ENCODE measurements around the gene HERPUD1. TPM values are rescaled to one million over a fixed set of nuclear protein-coding genes. Genes with fewer than 3 reads are reported as not detected.

The HERPUD1 gene
- total RNA-seq, 2 experiments from 2014 or later: 118 to 120 TPM

GRCh38 chr16:56953006-56953405 is 21.1 kb downstream of the HERPUD1 start:
- Mint-ChIP-seq H3K9me3 (no peaks in the 10 kb centered on the region), H3K36me3 (ENCODE audit: low read depth) (no peaks in the 10 kb centered on the region), H3K4me1 (ENCODE audit: low read depth) (peaks cover 17% of the 10 kb centered on the region), H3K27ac (no peak overlapping the region), H3K27me3 (ENCODE audit: low read depth) (no peaks in the 10 kb centered on the region), H3K4me3 (no peak overlapping the region)
- DNase-seq: no peak
- CTCF ChIA-PET: interaction anchor here (0.9 to 9.1 kb wide), 5 partner anchors 11 to 192 kb away, joined by 3 to 200 read pairs (median 5); partner anchors contain the start of genes CETP and SLC12A3
- intact Hi-C loops (cut with micrococcal nuclease): no loop called here

DNA sequence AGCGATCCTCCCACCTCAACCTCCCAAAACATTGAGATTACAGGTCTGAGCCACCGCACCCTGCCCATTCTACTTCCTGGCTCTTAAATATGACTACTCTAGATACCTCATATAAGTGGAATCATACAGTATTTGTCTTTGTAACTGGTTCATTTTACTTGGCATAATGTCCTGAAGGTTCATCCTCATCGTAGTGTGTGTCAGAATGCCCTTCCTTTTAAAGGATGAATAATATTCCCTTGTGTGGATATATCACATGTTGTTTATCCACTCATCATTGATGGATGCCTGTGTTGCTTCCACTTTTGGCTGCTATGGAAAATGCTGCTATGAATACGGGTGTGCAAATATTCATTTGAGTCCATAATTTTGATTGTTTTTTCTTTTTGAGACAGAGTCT is 24.1 kb downstream of the HERPUD1 start:
- CTCF ChIA-PET: interaction anchor here (0.9 to 1.1 kb wide), 2 partner anchors 77 to 83 kb away, joined by 3 read pairs; no protein-coding TSS in a partner anchor
- H3K9me3 Mint-ChIP-seq: no peaks in the 10 kb centered on the region
- H3K4me1 Mint-ChIP-seq (ENCODE audit: low read depth): peaks cover 8% of the 10 kb centered on the region
- intact Hi-C loops (cut with micrococcal nuclease): no loop called here
- no peaks in the 10 kb centered on the region for H3K36me3 Mint-ChIP-seq (ENCODE audit: low read depth)
- H3K27ac Mint-ChIP-seq: no peak overlapping the region
- H3K4me3 Mint-ChIP-seq: no peak overlapping the region
- H3K27me3 Mint-ChIP-seq (ENCODE audit: low read depth): no peaks in the 10 kb centered on the region
- no peak for DNase-seq

DNA sequence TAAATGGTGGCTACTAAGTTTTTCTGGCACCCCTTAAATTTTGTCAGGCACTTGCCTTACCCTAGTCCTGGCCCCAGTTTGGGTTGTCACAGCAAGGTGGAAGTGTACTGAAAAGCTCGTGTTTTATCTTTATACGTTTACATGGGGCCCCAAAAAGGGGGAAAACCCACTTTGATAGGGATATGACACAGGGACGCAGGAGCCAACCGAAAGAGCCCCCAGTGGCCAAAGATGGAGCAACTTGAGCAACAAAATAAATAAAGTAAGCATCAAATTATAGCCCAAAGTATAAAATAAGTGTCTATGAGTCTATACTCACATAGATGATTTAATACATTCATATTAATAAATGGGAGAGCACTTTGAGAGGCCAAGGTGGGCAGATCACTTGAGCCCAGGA is 24.8 kb downstream of the HERPUD1 start:
- no peaks in the 10 kb centered on the region for H3K9me3 Mint-ChIP-seq
- intact Hi-C loops (cut with micrococcal nuclease): no loop called here
- H3K27ac Mint-ChIP-seq: no peak overlapping the region
- H3K4me1 Mint-ChIP-seq (ENCODE audit: low read depth): peaks cover 3% of the 10 kb centered on the region
- no peaks in the 10 kb centered on the region for H3K36me3 Mint-ChIP-seq (ENCODE audit: low read depth)
- H3K4me3 Mint-ChIP-seq: no peak overlapping the region
- no peaks in the 10 kb centered on the region for H3K27me3 Mint-ChIP-seq (ENCODE audit: low read depth)
- no peak for DNase-seq
- CTCF ChIA-PET: interaction anchor here (0.9 to 1.8 kb wide), 3 partner anchors 76 to 89 kb away, joined by 3 to 4 read pairs (median 3); no protein-coding TSS in a partner anchor

DNA sequence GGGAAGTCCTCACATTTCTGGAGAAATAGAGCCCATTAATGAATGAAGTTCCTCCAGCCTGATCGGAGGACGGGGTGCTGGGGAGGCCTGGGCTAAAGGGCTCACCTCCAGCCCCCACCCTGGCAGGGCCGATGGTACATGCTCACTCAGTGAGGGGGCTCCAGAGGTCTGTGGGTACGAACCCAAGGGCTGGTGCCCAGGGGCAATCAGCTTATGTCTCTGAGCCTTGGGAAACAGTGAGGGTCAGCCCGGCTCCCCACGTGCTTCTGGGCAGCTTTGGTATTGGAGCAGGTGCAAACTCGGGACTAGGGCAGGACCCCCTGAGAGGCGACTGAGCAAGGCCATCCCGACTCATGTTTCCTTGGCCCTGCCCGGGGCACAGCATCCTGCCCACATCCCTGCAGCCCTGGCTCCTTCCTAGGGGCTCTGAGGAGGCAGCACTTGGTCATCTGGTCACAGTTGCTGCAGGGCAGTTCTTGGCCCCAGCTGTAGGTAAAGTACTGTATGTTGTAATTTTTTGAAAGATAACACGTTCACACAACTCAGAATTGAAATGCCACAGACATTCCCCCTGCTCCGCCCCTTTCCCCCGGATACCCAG is 28.8 kb downstream of the HERPUD1 start:
- CTCF ChIA-PET: interaction anchor here (0.5 to 7.8 kb wide), 6 partner anchors 8 to 123 kb away, joined by 3 to 63 read pairs (median 4); no protein-coding TSS in a partner anchor
- intact Hi-C loops (cut with micrococcal nuclease): no loop called here
- DNase-seq: no peak
- Mint-ChIP-seq H3K36me3 (ENCODE audit: low read depth) (no peaks in the 10 kb centered on the region), H3K27ac (no peak overlapping the region), H3K4me3 (no peak overlapping the region), H3K9me3 (no peaks in the 10 kb centered on the region), H3K4me1 (ENCODE audit: low read depth) (peaks cover 18% of the 10 kb centered on the region), H3K27me3 (ENCODE audit: low read depth) (no peaks in the 10 kb centered on the region)

DNA sequence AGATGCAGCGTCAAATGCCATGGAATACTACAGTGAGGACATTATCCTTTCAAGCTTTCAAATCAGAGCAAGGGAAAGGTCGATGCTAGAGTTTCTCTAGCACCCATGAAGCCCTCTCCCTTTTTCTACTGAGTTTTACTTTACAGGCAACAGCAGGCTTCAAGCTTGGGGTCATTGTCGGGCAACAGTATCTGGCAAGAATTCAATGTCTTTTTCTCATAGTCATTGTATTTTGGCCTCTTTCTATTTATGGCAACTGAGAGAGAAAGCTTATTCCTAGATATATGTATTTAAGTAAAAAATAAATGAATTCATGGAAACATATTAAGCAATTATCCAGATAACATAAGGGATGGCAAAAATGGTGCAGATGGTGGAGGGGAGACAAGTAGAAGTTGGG is 29.4 kb downstream of the HERPUD1 start:
- no peaks in the 10 kb centered on the region for H3K27me3 Mint-ChIP-seq (ENCODE audit: low read depth)
- no peak overlapping the region for H3K4me3 Mint-ChIP-seq
- H3K9me3 Mint-ChIP-seq: no peaks in the 10 kb centered on the region
- CTCF ChIA-PET: interaction anchor here (0.5 to 7.8 kb wide), 5 partner anchors 9 to 99 kb away, joined by 3 to 63 read pairs (median 3); no protein-coding TSS in a partner anchor
- DNase-seq: no peak
- intact Hi-C loops (cut with micrococcal nuclease): no loop called here
- peaks cover 22% of the 10 kb centered on the region for H3K4me1 Mint-ChIP-seq (ENCODE audit: low read depth)
- H3K27ac Mint-ChIP-seq: no peak overlapping the region
- H3K36me3 Mint-ChIP-seq (ENCODE audit: low read depth): no peaks in the 10 kb centered on the region

- H3K9me3 Mint-ChIP-seq: no peaks in the 10 kb centered on the region
- H3K36me3 Mint-ChIP-seq (ENCODE audit: low read depth): no peaks in the 10 kb centered on the region
- H3K4me1 Mint-ChIP-seq (ENCODE audit: low read depth): peaks cover 20% of the 10 kb centered on the region
- no peak within 1 kb of the TSS for H3K4me3 Mint-ChIP-seq
- intact Hi-C loops (cut with micrococcal nuclease): no loop called here
- DNase-seq: no peak
- no peaks in the 10 kb centered on the region for H3K27me3 Mint-ChIP-seq (ENCODE audit: low read depth)
- CTCF ChIA-PET: interaction anchor here (0.6 to 7.8 kb wide), 5 partner anchors 9 to 122 kb away, joined by 3 to 63 read pairs (median 4); no protein-coding TSS in a partner anchor
- no peak within 1 kb of the TSS for H3K27ac Mint-ChIP-seq
These were observed 29.9 kb downstream of the HERPUD1 start, which contains the start of gene CETP for GRCh38 chr16:56961851-56962281. TSS of gene CETP (plus strand) at chr16:56961950. CDS start at chr16:56961980, 30 bp downstream.

- intact Hi-C loops (cut with micrococcal nuclease): loop anchor here (1.0 to 2.0 kb wide), 6 partner anchors 20 to 336 kb away; partner anchors contain the start of gene NLRC5
- Mint-ChIP-seq H3K4me3 (no peak overlapping the region), H3K9me3 (no peaks in the 10 kb centered on the region), H3K27me3 (ENCODE audit: low read depth) (no peaks in the 10 kb centered on the region), H3K27ac (no peak overlapping the region), H3K4me1 (ENCODE audit: low read depth) (peaks cover 19% of the 10 kb centered on the region), H3K36me3 (ENCODE audit: low read depth) (no peaks in the 10 kb centered on the region)
- CTCF ChIA-PET: interaction anchor here (0.6 to 7.8 kb wide), 52 partner anchors 8 to 331 kb away, joined by 3 to 63 read pairs (median 6); partner anchors contain the start of genes CPNE2 and NLRC5
- DNase-seq: peak; percentile 98
These were observed 32.6 kb downstream of the HERPUD1 start for GRCh38 chr16:56964243-56965148.

DNA sequence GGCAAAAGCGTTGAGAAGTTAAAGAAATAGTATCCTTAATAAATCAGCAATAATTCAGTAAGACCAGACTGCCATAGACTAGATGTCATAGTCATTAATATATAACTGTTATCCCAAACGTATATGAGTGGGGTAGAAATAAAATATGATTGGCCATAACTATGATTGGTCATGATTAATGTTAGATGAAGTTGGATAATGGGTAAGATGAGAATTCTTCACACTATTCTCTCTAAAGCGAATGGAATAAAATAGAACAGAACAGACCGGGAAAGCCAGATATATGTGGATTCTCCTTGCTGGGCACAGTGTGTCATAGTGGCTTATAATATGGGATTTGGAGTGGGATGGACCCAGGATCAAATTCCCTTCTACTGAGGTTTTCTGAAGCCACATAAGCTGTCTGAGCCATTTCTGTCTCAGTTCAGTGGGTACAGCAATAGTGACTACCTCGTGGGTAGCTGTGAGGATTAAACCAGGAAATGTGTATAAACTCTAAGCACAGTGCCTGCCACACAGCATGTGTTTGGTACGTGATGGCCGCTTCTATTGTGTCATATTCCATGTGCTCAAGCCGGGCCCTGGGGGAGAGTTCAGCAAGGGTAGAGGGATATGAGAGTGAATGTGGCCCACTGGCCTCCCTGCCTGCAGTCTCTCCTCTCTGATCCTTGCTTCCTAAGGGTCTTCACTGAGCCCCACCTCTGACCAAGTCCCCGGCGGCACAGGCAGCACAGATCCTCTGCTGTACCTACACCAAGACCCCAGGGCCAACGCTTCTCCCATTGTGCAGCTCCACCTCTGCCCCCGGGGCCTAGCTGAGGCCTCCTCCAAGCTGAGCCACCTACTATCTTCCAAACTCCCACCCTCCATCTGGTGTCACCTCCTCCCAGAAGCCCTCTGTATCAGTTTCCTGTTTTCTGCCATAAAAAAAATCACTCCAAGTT is 33.5 kb downstream of the HERPUD1 start:
- intact Hi-C loops (cut with micrococcal nuclease): loop anchor here (2.0 kb wide), 1 partner anchor 335 kb away; no protein-coding TSS in a partner anchor
- CTCF ChIA-PET: interaction anchor here (0.6 to 7.8 kb wide), 33 partner anchors 7 to 163 kb away, joined by 3 to 63 read pairs (median 6); partner anchors contain the start of gene NLRC5
- peak overlapping the region; percentile 81 for H3K27ac Mint-ChIP-seq
- no peaks in the 10 kb centered on the region for H3K36me3 Mint-ChIP-seq (ENCODE audit: low read depth)
- no peak for DNase-seq
- H3K4me3 Mint-ChIP-seq: no peak overlapping the region
- H3K9me3 Mint-ChIP-seq: no peaks in the 10 kb centered on the region
- peaks cover 19% of the 10 kb centered on the region for H3K4me1 Mint-ChIP-seq (ENCODE audit: low read depth)
- H3K27me3 Mint-ChIP-seq (ENCODE audit: low read depth): no peaks in the 10 kb centered on the region

DNA sequence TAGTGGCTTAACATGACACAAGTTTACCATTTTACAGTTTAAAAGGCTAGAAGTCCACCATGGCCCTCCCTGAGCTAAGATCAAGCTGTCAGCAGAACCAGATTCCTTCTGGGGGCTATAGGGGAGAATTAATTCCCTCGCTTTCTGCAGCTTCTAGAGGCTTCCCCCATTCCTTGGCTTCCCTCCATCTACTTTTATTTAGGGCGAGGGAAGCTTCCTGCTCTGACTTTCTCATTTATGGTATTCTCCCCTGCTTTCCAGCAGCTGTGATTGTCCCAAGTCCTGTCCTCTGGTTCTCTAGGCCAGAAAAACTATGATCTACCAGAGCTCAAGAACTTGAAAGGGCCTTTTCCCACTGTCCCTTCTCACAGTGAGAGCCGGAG is 34.1 kb downstream of the HERPUD1 start:
- Mint-ChIP-seq H3K27me3 (ENCODE audit: low read depth) (no peaks in the 10 kb centered on the region), H3K9me3 (no peaks in the 10 kb centered on the region), H3K4me3 (no peak overlapping the region), H3K27ac (peak overlapping the region; percentile 81), H3K36me3 (ENCODE audit: low read depth) (no peaks in the 10 kb centered on the region), H3K4me1 (ENCODE audit: low read depth) (peaks cover 19% of the 10 kb centered on the region)
- CTCF ChIA-PET: interaction anchor here (1.2 to 7.8 kb wide), 19 partner anchors 9 to 162 kb away, joined by 3 to 63 read pairs (median 12); partner anchors contain the start of gene NLRC5
- DNase-seq: no peak
- intact Hi-C loops (cut with micrococcal nuclease): no loop called here

DNA sequence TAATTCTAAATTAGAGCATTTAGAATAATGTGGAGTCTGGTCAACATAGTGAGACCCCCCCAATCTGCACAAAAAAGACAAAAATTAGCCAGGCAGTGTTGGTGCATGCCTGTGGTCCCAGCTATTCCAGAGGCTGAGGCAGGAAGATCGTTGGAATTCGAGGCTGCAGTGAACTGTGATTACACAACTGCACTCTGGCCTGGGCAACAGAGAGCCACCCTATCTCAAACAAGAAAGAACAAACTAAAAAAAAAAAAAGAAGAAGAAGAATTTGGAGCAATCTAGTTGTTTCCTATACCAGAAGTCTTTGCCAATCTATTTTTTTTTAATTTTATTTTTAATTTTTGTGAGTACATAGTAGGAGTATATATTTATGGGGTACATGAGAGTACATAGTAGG is 35.8 kb downstream of the HERPUD1 start:
- Mint-ChIP-seq H3K4me1 (ENCODE audit: low read depth) (peaks cover 19% of the 10 kb centered on the region), H3K27me3 (ENCODE audit: low read depth) (no peaks in the 10 kb centered on the region), H3K4me3 (no peak overlapping the region), H3K36me3 (ENCODE audit: low read depth) (no peaks in the 10 kb centered on the region), H3K9me3 (no peaks in the 10 kb centered on the region), H3K27ac (no peak overlapping the region)
- no peak for DNase-seq
- intact Hi-C loops (cut with micrococcal nuclease): no loop called here
- CTCF ChIA-PET: interaction anchor here (0.6 to 7.8 kb wide), 7 partner anchors 13 to 117 kb away, joined by 3 to 63 read pairs (median 4); partner anchors contain the start of gene NLRC5

GRCh38 chr16:56969769-56970168 is 37.8 kb downstream of the HERPUD1 start:
- CTCF ChIA-PET: interaction anchor here (0.7 to 1.1 kb wide), 3 partner anchors 18 to 114 kb away, joined by 3 to 5 read pairs (median 3); no protein-coding TSS in a partner anchor

More at GRCh38 chr16:56969769-56970168, 37.8 kb downstream of the HERPUD1 start:
- H3K27me3 Mint-ChIP-seq (ENCODE audit: low read depth): no peaks in the 10 kb centered on the region
- intact Hi-C loops (cut with micrococcal nuclease): no loop called here
- no peak overlapping the region for H3K27ac Mint-ChIP-seq
- H3K9me3 Mint-ChIP-seq: no peaks in the 10 kb centered on the region
- H3K4me3 Mint-ChIP-seq: no peak overlapping the region
- peaks cover 26% of the 10 kb centered on the region for H3K4me1 Mint-ChIP-seq (ENCODE audit: low read depth)
- H3K36me3 Mint-ChIP-seq (ENCODE audit: low read depth): no peaks in the 10 kb centered on the region
- DNase-seq: no peak

Measured in activated naive CD4-positive, alpha-beta T cell treated with anti-CD3 and anti-CD28 coated beads for 36 hours (primary cell).